ENCODE results near the gene UBXN1. TPM values are rescaled to one million over a fixed set of nuclear protein-coding genes. Genes with fewer than 3 reads are reported as not detected.

UBXN1 gene
- total RNA-seq, 1 experiment from 2014 or later: 135 TPM

DNA sequence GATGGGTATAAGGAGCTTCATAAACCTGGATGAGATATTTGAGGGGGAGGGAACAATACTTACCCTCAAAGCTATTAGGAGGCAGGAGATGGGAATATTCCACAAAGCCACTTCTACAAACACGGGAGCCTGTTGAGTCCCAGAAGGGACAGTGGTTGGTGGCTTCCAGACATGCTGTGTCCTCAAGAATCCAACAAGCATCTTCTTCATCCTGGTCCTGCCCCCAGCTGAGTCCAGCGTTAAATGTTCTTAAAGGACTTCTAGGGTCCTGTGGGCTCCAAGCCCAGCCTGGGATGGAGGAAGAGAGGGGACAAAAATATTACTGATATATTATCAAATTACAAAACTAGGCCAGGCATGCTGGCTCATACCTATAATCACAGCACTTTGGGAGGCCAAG lies 11.4 kb downstream of the UBXN1 start:
- Mint-ChIP-seq H3K27ac (peak overlapping the region; percentile 88), H3K4me3 (peak overlapping the region; percentile 97), H3K4me1 (peaks cover 24% of the 10 kb centered on the region), H3K36me3 (peaks cover 28% of the 10 kb centered on the region), H3K27me3 (ENCODE audit: low read depth) (no peaks in the 10 kb centered on the region), H3K9me3 (no peaks in the 10 kb centered on the region)
- no peak for DNase-seq (ENCODE audit: low spot score)
- POLR2A ChIA-PET: interaction anchor here (0.6 to 3.2 kb wide), 7 partner anchors 9 to 76 kb away, joined by 4 to 42 read pairs (median 6); partner anchors contain the start of genes B3GAT3, BSCL2, GNG3 and TUT1
- CTCF ChIA-PET: interaction anchor here (0.8 to 2.6 kb wide), 7 partner anchors 13 to 243 kb away, joined by 3 to 12 read pairs (median 4); partner anchors contain the start of gene TUT1
- no peak for ATAC-seq
- TF ChIP-seq, protein P1, sequence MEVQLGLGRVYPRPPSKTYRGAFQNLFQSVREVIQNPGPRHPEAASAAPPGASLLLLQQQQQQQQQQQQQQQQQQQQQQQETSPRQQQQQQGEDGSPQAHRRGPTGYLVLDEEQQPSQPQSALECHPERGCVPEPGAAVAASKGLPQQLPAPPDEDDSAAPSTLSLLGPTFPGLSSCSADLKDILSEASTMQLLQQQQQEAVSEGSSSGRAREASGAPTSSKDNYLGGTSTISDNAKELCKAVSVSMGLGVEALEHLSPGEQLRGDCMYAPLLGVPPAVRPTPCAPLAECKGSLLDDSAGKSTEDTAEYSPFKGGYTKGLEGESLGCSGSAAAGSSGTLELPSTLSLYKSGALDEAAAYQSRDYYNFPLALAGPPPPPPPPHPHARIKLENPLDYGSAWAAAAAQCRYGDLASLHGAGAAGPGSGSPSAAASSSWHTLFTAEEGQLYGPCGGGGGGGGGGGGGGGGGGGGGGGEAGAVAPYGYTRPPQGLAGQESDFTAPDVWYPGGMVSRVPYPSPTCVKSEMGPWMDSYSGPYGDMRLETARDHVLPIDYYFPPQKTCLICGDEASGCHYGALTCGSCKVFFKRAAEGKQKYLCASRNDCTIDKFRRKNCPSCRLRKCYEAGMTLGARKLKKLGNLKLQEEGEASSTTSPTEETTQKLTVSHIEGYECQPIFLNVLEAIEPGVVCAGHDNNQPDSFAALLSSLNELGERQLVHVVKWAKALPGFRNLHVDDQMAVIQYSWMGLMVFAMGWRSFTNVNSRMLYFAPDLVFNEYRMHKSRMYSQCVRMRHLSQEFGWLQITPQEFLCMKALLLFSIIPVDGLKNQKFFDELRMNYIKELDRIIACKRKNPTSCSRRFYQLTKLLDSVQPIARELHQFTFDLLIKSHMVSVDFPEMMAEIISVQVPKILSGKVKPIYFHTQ (CRISPR knock-in tag; IDR thresholded peaks at IDR 0.05): no peak
- TF ChIP-seq HMGA2 (CRISPR knock-in tag; IDR thresholded peaks at IDR 0.05) (no peak), ZNF416 (CRISPR knock-in tag; IDR thresholded peaks at IDR 0.05) (no peak), ZNF396 (CRISPR knock-in tag; IDR thresholded peaks at IDR 0.05; ENCODE audit: borderline replicate concordance) (no peak), SP1 (CRISPR knock-in tag; conservative IDR thresholded peaks at IDR 0.05) (no peak), ETV6 (CRISPR knock-in tag; IDR thresholded peaks at IDR 0.05) (0 out of 2 replicates have a peak, but pooled peaks have one; percentile 24), NFATC4 (CRISPR knock-in tag; IDR thresholded peaks at IDR 0.05) (0 out of 2 replicates have a peak, but pooled peaks have one; percentile 55), CBFB (CRISPR knock-in tag; IDR thresholded peaks at IDR 0.05; ENCODE audit: low read depth) (no peak), JAZF1 (CRISPR knock-in tag; IDR thresholded peaks at IDR 0.05) (no peak), NR2C2 (CRISPR knock-in tag; IDR thresholded peaks at IDR 0.05) (no peak), TCF7 (CRISPR knock-in tag; IDR thresholded peaks at IDR 0.05; ENCODE audit: low read depth) (no peak), CREB1 (CRISPR knock-in tag; IDR thresholded peaks at IDR 0.05) (no peak), NR3C1 (CRISPR knock-in tag; conservative IDR thresholded peaks at IDR 0.05; ENCODE audit: low read depth) (no peak), MXD4 (CRISPR knock-in tag; IDR thresholded peaks at IDR 0.05; ENCODE audit: borderline replicate concordance) (no peak), OVOL2 (CRISPR knock-in tag; IDR thresholded peaks at IDR 0.05; ENCODE audit: borderline replicate concordance) (no peak), JUN (CRISPR knock-in tag; IDR thresholded peaks at IDR 0.05) (no peak), GRHL2 (CRISPR knock-in tag; IDR thresholded peaks at IDR 0.05; ENCODE audit: insufficient replicate concordance, severe bottlenecking) (no peak), NR1H2 (CRISPR knock-in tag; IDR thresholded peaks at IDR 0.05) (no peak), PRRX2 (CRISPR knock-in tag; IDR thresholded peaks at IDR 0.05) (peak; percentile 14; the same call in 1 of the 2 replicates), ZNF138 (CRISPR knock-in tag; conservative IDR thresholded peaks at IDR 0.05) (no peak), ZNF121 (CRISPR knock-in tag; IDR thresholded peaks at IDR 0.05) (no peak), FOXK1 (CRISPR knock-in tag; IDR thresholded peaks at IDR 0.05) (no peak)
- TF ChIP-seq, protein P2, sequence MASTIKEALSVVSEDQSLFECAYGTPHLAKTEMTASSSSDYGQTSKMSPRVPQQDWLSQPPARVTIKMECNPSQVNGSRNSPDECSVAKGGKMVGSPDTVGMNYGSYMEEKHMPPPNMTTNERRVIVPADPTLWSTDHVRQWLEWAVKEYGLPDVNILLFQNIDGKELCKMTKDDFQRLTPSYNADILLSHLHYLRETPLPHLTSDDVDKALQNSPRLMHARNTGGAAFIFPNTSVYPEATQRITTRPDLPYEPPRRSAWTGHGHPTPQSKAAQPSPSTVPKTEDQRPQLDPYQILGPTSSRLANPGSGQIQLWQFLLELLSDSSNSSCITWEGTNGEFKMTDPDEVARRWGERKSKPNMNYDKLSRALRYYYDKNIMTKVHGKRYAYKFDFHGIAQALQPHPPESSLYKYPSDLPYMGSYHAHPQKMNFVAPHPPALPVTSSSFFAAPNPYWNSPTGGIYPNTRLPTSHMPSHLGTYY (CRISPR knock-in tag; IDR thresholded peaks at IDR 0.05): 0 out of 2 replicates have a peak, but pooled peaks have one; percentile 21
- TF ChIP-seq, protein P3, sequence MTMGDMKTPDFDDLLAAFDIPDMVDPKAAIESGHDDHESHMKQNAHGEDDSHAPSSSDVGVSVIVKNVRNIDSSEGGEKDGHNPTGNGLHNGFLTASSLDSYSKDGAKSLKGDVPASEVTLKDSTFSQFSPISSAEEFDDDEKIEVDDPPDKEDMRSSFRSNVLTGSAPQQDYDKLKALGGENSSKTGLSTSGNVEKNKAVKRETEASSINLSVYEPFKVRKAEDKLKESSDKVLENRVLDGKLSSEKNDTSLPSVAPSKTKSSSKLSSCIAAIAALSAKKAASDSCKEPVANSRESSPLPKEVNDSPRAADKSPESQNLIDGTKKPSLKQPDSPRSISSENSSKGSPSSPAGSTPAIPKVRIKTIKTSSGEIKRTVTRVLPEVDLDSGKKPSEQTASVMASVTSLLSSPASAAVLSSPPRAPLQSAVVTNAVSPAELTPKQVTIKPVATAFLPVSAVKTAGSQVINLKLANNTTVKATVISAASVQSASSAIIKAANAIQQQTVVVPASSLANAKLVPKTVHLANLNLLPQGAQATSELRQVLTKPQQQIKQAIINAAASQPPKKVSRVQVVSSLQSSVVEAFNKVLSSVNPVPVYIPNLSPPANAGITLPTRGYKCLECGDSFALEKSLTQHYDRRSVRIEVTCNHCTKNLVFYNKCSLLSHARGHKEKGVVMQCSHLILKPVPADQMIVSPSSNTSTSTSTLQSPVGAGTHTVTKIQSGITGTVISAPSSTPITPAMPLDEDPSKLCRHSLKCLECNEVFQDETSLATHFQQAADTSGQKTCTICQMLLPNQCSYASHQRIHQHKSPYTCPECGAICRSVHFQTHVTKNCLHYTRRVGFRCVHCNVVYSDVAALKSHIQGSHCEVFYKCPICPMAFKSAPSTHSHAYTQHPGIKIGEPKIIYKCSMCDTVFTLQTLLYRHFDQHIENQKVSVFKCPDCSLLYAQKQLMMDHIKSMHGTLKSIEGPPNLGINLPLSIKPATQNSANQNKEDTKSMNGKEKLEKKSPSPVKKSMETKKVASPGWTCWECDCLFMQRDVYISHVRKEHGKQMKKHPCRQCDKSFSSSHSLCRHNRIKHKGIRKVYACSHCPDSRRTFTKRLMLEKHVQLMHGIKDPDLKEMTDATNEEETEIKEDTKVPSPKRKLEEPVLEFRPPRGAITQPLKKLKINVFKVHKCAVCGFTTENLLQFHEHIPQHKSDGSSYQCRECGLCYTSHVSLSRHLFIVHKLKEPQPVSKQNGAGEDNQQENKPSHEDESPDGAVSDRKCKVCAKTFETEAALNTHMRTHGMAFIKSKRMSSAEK (CRISPR knock-in tag; IDR thresholded peaks at IDR 0.05; ENCODE audit: borderline replicate concordance): no peak
- TF ChIP-seq, protein P4, sequence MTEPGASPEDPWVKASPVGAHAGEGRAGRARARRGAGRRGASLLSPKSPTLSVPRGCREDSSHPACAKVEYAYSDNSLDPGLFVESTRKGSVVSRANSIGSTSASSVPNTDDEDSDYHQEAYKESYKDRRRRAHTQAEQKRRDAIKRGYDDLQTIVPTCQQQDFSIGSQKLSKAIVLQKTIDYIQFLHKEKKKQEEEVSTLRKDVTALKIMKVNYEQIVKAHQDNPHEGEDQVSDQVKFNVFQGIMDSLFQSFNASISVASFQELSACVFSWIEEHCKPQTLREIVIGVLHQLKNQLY (CRISPR knock-in tag; IDR thresholded peaks at IDR 0.05): no peak
- TF ChIP-seq, protein P5, sequence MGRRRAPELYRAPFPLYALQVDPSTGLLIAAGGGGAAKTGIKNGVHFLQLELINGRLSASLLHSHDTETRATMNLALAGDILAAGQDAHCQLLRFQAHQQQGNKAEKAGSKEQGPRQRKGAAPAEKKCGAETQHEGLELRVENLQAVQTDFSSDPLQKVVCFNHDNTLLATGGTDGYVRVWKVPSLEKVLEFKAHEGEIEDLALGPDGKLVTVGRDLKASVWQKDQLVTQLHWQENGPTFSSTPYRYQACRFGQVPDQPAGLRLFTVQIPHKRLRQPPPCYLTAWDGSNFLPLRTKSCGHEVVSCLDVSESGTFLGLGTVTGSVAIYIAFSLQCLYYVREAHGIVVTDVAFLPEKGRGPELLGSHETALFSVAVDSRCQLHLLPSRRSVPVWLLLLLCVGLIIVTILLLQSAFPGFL (CRISPR knock-in tag; IDR thresholded peaks at IDR 0.05; ENCODE audit: borderline replicate concordance): no peak
- TF ChIP-seq, protein P6, sequence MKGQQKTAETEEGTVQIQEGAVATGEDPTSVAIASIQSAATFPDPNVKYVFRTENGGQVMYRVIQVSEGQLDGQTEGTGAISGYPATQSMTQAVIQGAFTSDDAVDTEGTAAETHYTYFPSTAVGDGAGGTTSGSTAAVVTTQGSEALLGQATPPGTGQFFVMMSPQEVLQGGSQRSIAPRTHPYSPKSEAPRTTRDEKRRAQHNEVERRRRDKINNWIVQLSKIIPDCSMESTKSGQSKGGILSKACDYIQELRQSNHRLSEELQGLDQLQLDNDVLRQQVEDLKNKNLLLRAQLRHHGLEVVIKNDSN (CRISPR knock-in tag; IDR thresholded peaks at IDR 0.05): no peak
- TF ChIP-seq, protein P7, sequence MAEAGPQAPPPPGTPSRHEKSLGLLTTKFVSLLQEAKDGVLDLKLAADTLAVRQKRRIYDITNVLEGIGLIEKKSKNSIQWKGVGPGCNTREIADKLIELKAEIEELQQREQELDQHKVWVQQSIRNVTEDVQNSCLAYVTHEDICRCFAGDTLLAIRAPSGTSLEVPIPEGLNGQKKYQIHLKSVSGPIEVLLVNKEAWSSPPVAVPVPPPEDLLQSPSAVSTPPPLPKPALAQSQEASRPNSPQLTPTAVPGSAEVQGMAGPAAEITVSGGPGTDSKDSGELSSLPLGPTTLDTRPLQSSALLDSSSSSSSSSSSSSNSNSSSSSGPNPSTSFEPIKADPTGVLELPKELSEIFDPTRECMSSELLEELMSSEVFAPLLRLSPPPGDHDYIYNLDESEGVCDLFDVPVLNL (CRISPR knock-in tag; IDR thresholded peaks at IDR 0.05; ENCODE audit: borderline replicate concordance, low read depth): no peak
